Stomach smooth muscle (tissue), 2 donors: Measurements from ENCODE around the gene EHBP1.
"Not testable (repeated sequence)": the region's sequence is repeated elsewhere in the genome, so short reads cannot be mapped to it uniquely, and the experiment has no call there.

Experiments used
- H3K27ac ChIP-seq: one replicate; pipeline ENCODE4 v1.7.0; 2013; ENCODE audit warnings: mild to moderate bottlenecking, low read length, inconsistent platforms
- H3K27me3 ChIP-seq, 2 donors: one replicate each; pipeline ENCODE4 v1.7.0; 2013; ENCODE audit warnings: low read length in 2 of 2; ENCODE audit not compliant: insufficient read depth in 2 of 2, control insufficient read depth in 1 of 2
- H3K36me3 ChIP-seq, 2 donors: one replicate each; pipeline ENCODE4 v1.7.0; 2013; ENCODE audit warnings: low read length in 2 of 2; ENCODE audit not compliant: control insufficient read depth in 2 of 2, insufficient read depth in 2 of 2
- H3K4me1 ChIP-seq: one replicate; pipeline ENCODE4 v1.7.0; 2013; ENCODE audit warnings: low read length; ENCODE audit not compliant: control insufficient read depth, insufficient read depth
- H3K4me3 ChIP-seq, 2 donors: one replicate each; pipeline ENCODE4 v1.7.0; 2013; ENCODE audit warnings: low read length in 2 of 2
- H3K9ac ChIP-seq, 2 donors: one replicate each; pipeline ENCODE4 v1.7.0; 2013; ENCODE audit warnings: low read length in 2 of 2, mild to moderate bottlenecking in 1 of 2
- H3K9me3 ChIP-seq, 2 donors: one replicate each; pipeline ENCODE4 v1.7.0; 2013; ENCODE audit warnings: low read length in 2 of 2; ENCODE audit not compliant: control insufficient read depth in 2 of 2
- donor health status: healthy.
- donor health status: Pancreatic carcinoma.

EHBP1 gene

GRCh38 chr2:62747876-62748275 lies 42.4 kb downstream of the EHBP1 start:
- Histone ChIP-seq H3K36me3 (no peaks in the 10 kb centered on the region), H3K4me3 (no peak overlapping the region), H3K27me3 (no peaks in the 10 kb centered on the region), H3K9ac (no peak overlapping the region), H3K9me3 (no peaks in the 10 kb centered on the region), H3K27ac (no peak overlapping the region), H3K4me1 (peaks cover 4% of the 10 kb centered on the region)

GRCh38 chr2:62749111-62749510 lies 43.6 kb downstream of the EHBP1 start:
- H3K9ac ChIP-seq, H3K27me3 ChIP-seq, H3K4me1 ChIP-seq, H3K9me3 ChIP-seq, H3K36me3 ChIP-seq, H3K27ac ChIP-seq, H3K4me3 ChIP-seq: not testable (repeated sequence)

GRCh38 chr2:62757029-62757428 lies 51.5 kb downstream of the EHBP1 start:
- H3K36me3 ChIP-seq = no peaks in the 10 kb centered on the region
- H3K9ac ChIP-seq = no peak overlapping the region
- H3K4me3 ChIP-seq = no peak overlapping the region
- H3K4me1 ChIP-seq = no peaks in the 10 kb centered on the region
- H3K9me3 ChIP-seq = peaks cover 0 to 3% of the 10 kb centered on the region in 2 donors
- no peaks in the 10 kb centered on the region for H3K27me3 ChIP-seq
- H3K27ac ChIP-seq = no peak overlapping the region

- H3K36me3 ChIP-seq = no peaks in the 10 kb centered on the region
- H3K9me3 ChIP-seq = no peaks in the 10 kb centered on the region
- H3K27me3 ChIP-seq = no peaks in the 10 kb centered on the region
- no peak overlapping the region for H3K9ac ChIP-seq
- H3K27ac ChIP-seq = no peak overlapping the region
- no peak overlapping the region for H3K4me3 ChIP-seq
- H3K4me1 ChIP-seq = no peaks in the 10 kb centered on the region
These were observed 54.5 kb downstream of the EHBP1 start for GRCh38 chr2:62760026-62760425.

- H3K4me1 ChIP-seq = no peaks in the 10 kb centered on the region
- H3K9ac ChIP-seq = no peak overlapping the region
- H3K4me3 ChIP-seq = no peak overlapping the region
- H3K27me3 ChIP-seq = no peaks in the 10 kb centered on the region
- no peaks in the 10 kb centered on the region for H3K36me3 ChIP-seq
- H3K27ac ChIP-seq = no peak overlapping the region
- H3K9me3 ChIP-seq = no peaks in the 10 kb centered on the region
These were observed 55.0 kb downstream of the EHBP1 start for GRCh38 chr2:62760555-62760954.

GRCh38 chr2:62765619-62766376 lies 60.3 kb downstream of the EHBP1 start:
- no peak overlapping the region for H3K4me3 ChIP-seq
- no peaks in the 10 kb centered on the region for H3K9me3 ChIP-seq
- no peaks in the 10 kb centered on the region for H3K4me1 ChIP-seq
- no peak overlapping the region for H3K27ac ChIP-seq
- no peak overlapping the region for H3K9ac ChIP-seq
- no peaks in the 10 kb centered on the region for H3K36me3 ChIP-seq
- H3K27me3 ChIP-seq = no peaks in the 10 kb centered on the region

GRCh38 chr2:62768615-62769014 lies 63.1 kb downstream of the EHBP1 start:
- no peak overlapping the region for H3K9ac ChIP-seq
- H3K27me3 ChIP-seq = no peaks in the 10 kb centered on the region
- H3K27ac ChIP-seq = no peak overlapping the region
- no peak overlapping the region for H3K4me3 ChIP-seq
- no peaks in the 10 kb centered on the region for H3K9me3 ChIP-seq
- H3K4me1 ChIP-seq = no peaks in the 10 kb centered on the region
- H3K36me3 ChIP-seq = no peaks in the 10 kb centered on the region

GRCh38 chr2:62770629-62771028 lies 65.1 kb downstream of the EHBP1 start:
- H3K27ac ChIP-seq = no peak overlapping the region
- H3K9ac ChIP-seq = no peak overlapping the region
- H3K9me3 ChIP-seq = no peaks in the 10 kb centered on the region
- H3K4me3 ChIP-seq = no peak overlapping the region
- H3K36me3 ChIP-seq = no peaks in the 10 kb centered on the region
- no peaks in the 10 kb centered on the region for H3K4me1 ChIP-seq
- no peaks in the 10 kb centered on the region for H3K27me3 ChIP-seq

- H3K27me3 ChIP-seq = no peaks in the 10 kb centered on the region
- H3K9ac ChIP-seq = no peak overlapping the region
- no peak overlapping the region for H3K4me3 ChIP-seq
- H3K9me3 ChIP-seq = no peaks in the 10 kb centered on the region
- H3K36me3 ChIP-seq = no peaks in the 10 kb centered on the region
- no peak overlapping the region for H3K27ac ChIP-seq
- no peaks in the 10 kb centered on the region for H3K4me1 ChIP-seq
These were observed 69.2 kb downstream of the EHBP1 start for GRCh38 chr2:62774555-62775366.

- Histone ChIP-seq H3K36me3 (no peaks in the 10 kb centered on the region), H3K27me3 (no peaks in the 10 kb centered on the region), H3K9ac (no peak overlapping the region), H3K27ac (no peak overlapping the region), H3K4me3 (no peak overlapping the region), H3K9me3 (no peaks in the 10 kb centered on the region), H3K4me1 (no peaks in the 10 kb centered on the region)
These were observed 69.8 kb downstream of the EHBP1 start for GRCh38 chr2:62775367-62775668.

- H3K9ac ChIP-seq = no peak overlapping the region
- no peaks in the 10 kb centered on the region for H3K9me3 ChIP-seq
- no peaks in the 10 kb centered on the region for H3K36me3 ChIP-seq
- H3K27ac ChIP-seq = no peak overlapping the region
- H3K4me1 ChIP-seq = no peaks in the 10 kb centered on the region
- no peaks in the 10 kb centered on the region for H3K27me3 ChIP-seq
- H3K4me3 ChIP-seq = no peak overlapping the region
These were observed 78.2 kb downstream of the EHBP1 start for GRCh38 chr2:62783679-62784078.
